ENCODE measurements around the gene PITPNM1. TPM values are rescaled to one million over a fixed set of nuclear protein-coding genes. Genes with fewer than 3 reads are reported as not detected.

The PITPNM1 gene
- total RNA-seq, 4 donors from 2014 or later, result 22.8 to 52.6 (median 47.2) TPM

DNA sequence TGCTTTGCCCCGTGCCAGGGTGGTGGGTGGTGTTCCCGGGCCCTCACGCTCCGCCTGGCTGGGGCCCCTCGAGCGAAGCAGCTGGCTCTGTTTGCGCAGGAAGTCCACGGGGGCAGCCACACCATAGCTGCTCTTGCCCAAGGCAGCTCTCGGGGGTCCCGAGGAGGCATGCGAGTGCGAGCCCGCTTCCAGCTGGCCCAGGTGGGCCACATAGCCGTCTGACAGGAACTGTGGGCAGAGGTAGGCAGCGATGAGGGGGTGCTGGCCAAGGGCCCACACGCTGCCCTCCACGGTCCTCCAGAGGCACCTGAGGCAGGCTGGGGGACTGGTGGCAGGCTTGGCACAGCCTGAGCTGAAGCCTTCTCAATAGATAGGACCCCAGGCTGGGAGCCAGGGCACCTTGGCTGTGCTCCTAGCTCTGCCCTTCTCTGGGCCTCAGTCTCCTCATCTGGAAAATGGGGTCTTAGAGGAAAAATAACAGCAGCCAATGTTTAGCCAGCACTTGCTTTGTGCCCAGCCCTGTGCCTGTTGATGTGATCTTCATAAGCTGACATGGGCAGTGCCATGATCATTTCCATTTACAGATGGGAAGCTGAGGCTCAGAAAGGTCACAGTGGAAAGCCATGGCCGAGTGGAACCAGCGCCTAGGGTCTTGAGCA, 13.0 kb downstream of the PITPNM1 start:
- Histone ChIP-seq H3K4me3 (replicated peaks in 1 of 3) (no peak overlapping the region), H3K4me1 (no peaks in the 10 kb centered on the region), H3K27ac (no peak overlapping the region), H3K9me3 (no peaks in the 10 kb centered on the region), H3K27me3 (no peaks in the 10 kb centered on the region), H3K36me3 (peaks cover 46 to 61% of the 10 kb centered on the region in 2 donors)
- no peak for DNase-seq
- 89 to 95% methylated on average over 13 to 16 of the region's 19 CpGs for WGBS, 2 donors
- intact Hi-C loops (cut with DNase I), result no loop called here
- TF ChIP-seq, protein P1, sequence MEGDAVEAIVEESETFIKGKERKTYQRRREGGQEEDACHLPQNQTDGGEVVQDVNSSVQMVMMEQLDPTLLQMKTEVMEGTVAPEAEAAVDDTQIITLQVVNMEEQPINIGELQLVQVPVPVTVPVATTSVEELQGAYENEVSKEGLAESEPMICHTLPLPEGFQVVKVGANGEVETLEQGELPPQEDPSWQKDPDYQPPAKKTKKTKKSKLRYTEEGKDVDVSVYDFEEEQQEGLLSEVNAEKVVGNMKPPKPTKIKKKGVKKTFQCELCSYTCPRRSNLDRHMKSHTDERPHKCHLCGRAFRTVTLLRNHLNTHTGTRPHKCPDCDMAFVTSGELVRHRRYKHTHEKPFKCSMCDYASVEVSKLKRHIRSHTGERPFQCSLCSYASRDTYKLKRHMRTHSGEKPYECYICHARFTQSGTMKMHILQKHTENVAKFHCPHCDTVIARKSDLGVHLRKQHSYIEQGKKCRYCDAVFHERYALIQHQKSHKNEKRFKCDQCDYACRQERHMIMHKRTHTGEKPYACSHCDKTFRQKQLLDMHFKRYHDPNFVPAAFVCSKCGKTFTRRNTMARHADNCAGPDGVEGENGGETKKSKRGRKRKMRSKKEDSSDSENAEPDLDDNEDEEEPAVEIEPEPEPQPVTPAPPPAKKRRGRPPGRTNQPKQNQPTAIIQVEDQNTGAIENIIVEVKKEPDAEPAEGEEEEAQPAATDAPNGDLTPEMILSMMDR (IDR thresholded peaks at IDR 0.05), result no peak
- no peak for TF ChIP-seq POLR2A (IDR thresholded peaks at IDR 0.05)

DNA sequence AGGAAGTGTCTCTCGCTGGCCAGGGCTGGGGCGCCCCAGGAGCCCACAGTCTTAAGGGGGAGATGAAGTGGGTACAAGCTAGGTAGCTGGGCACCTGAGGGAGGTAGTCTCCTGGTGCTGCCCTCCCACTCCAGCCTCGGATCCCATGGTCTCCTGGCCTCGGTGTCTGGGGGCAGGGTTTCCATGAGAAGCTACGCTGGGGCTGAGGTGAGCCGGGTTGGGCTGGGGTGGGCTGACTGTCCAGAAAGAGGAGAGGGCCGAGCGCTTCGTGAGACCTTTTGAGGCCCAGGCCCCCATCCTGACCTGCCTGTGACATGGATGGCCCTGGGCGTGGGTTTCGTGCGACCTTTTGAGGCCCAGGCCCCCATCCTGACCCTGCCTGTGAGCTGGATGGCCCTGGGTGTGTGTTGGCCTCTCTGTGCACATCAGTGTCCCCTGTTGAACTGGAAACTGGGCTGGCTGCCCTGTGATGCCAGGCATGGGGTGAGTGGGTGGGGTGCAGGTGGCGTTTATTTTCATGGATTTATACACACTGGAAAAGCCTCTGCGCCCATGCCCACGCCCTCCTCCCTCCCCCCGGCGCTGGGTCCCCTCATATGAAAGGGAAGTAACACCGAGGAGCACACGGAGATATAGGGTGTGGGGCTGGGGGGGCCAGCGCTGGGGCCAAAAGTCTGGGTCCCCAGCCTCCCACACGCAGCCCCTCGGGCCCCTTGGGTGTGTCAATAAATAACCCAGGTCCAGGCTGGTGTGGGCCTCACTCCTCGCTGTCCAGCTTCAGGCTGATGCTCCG, 13.7 kb downstream of the PITPNM1 start:
- TF ChIP-seq POLR2A (IDR thresholded peaks at IDR 0.05), result no peak
- TF ChIP-seq, protein P1 (IDR thresholded peaks at IDR 0.05), result no peak
- no peaks in the 10 kb centered on the region for H3K9me3 ChIP-seq
- no peaks in the 10 kb centered on the region for H3K27me3 ChIP-seq
- no peak overlapping the region for H3K4me3 ChIP-seq (replicated peaks in 1 of 3)
- no peak overlapping the region for H3K27ac ChIP-seq
- intact Hi-C loops (cut with DNase I), result no loop called here
- H3K4me1 ChIP-seq, result no peaks in the 10 kb centered on the region
- peaks cover 46 to 62% of the 10 kb centered on the region in 2 donors for H3K36me3 ChIP-seq
- DNase-seq, result no peak
- WGBS, 2 donors, result 90 to 91% methylated on average over 12 to 24 of the region's 24 CpGs

DNA sequence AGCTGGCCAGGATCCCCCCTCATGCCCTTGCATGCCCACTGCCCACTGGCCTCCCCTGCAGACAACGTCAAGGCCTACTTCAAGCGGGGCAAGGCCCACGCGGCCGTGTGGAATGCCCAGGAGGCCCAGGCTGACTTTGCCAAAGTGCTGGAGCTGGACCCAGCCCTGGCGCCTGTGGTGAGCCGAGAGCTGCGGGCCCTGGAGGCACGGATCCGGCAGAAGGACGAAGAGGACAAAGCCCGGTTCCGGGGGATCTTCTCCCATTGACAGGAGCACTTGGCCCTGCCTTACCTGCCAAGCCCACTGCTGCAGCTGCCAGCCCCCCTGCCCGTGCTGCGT, 14.5 kb downstream of the PITPNM1 start:
- 78 to 90% methylated on average over 2 to 7 of the region's 15 CpGs for WGBS, 2 donors
- H3K36me3 ChIP-seq, result peaks cover 46 to 62% of the 10 kb centered on the region in 2 donors
- H3K4me3 ChIP-seq (replicated peaks in 1 of 3), result no peak overlapping the region
- H3K27me3 ChIP-seq, result no peaks in the 10 kb centered on the region
- H3K9me3 ChIP-seq, result no peaks in the 10 kb centered on the region
- TF ChIP-seq, protein P1 (IDR thresholded peaks at IDR 0.05), result no peak
- TF ChIP-seq POLR2A (IDR thresholded peaks at IDR 0.05), result no peak
- intact Hi-C loops (cut with DNase I), result no loop called here
- H3K4me1 ChIP-seq, result no peaks in the 10 kb centered on the region
- DNase-seq, result no peak
- H3K27ac ChIP-seq, result no peak overlapping the region

DNA sequence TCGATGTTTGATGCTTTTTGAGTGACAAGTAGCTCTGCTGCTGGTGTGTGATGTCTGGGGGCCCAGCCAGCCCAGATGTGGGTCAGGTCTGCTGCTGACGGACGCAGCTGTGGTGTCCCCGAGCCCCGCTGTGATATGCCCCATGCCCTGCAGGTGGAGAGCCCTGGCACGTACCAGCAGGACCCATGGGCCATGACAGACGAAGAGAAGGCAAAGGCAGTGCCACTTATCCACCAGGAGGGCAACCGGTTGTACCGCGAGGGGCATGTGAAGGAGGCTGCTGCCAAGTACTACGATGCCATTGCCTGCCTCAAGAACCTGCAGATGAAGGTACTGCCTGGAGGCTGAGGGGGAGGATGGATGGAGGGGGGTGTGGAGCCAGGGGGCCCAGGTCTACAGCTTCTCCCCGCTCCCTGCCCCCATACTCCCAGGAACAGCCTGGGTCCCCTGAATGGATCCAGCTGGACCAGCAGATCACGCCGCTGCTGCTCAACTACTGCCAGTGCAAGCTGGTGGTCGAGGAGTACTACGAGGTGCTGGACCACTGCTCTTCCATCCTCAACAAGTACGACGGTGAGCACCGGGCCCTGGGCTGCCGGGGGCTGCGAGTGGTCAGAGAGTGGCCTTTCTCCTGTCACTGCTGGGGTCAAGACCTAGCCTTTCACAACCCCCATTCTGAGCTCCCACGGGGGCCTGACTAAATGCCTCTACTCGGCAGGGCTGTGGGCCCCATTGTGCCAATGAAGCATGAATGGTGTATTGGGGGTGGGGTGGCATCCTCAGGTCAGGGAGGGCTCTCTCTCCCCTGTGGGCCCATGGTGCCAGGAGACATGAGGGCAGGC, 15.1 kb downstream of the PITPNM1 start:
- Histone ChIP-seq H3K4me1 (peaks cover 0 to 2% of the 10 kb centered on the region in 2 donors), H3K27ac (no peak overlapping the region), H3K9me3 (no peaks in the 10 kb centered on the region), H3K27me3 (no peaks in the 10 kb centered on the region), H3K36me3 (peaks cover 46 to 58% of the 10 kb centered on the region in 2 donors), H3K4me3 (replicated peaks in 1 of 3) (no peak overlapping the region)
- no peak for DNase-seq
- TF ChIP-seq POLR2A (IDR thresholded peaks at IDR 0.05), result no peak
- TF ChIP-seq, protein P1 (IDR thresholded peaks at IDR 0.05), result no peak
- WGBS, 2 donors, result 89 to 90% methylated on average over 16 to 23 of the region's 23 CpGs
- intact Hi-C loops (cut with DNase I), result no loop called here

All from thyroid gland (tissue), 4 donors.